Suprapubic skin (tissue), 4 donors: ENCODE data around the gene GPSM1. TPM values are rescaled to one million over a fixed set of nuclear protein-coding genes. Genes with fewer than 3 reads are reported as not detected.
A peak's percentile ranks its signal among the peaks of the same experiment; 100 is the strongest.

Source experiments
- DNase-seq, 2 donors: peaks; one replicate each; pipeline ENCODE4 v3.0.0-alpha.2; 2019; ENCODE audit warnings: low spot score in 2 of 2
- H3K27ac ChIP-seq: fragments of 200-600 bp; sonication (generic); one replicate; pipeline ENCODE4 v1.5.1; 2019
- H3K27me3 ChIP-seq: fragments of 200-600 bp; sonication (generic); one replicate; pipeline ENCODE4 v1.5.1; 2019
- H3K36me3 ChIP-seq: fragments of 200-600 bp; sonication (generic); one replicate; pipeline ENCODE4 v1.5.1; 2019
- H3K4me1 ChIP-seq: fragments of 200-600 bp; sonication (generic); one replicate; pipeline ENCODE4 v1.5.1; 2019
- H3K4me3 ChIP-seq: fragments of 200-600 bp; sonication (generic); one replicate; pipeline ENCODE4 v1.5.1; 2019; ENCODE audit warnings: mild to moderate bottlenecking
- H3K9me3 ChIP-seq: fragments of 200-600 bp; sonication (generic); one replicate; pipeline ENCODE4 v1.5.1; 2019
- EP300 ChIP-seq: sonication (generic); formaldehyde crosslinking; IDR thresholded peaks from one replicate; pipeline ENCODE4 v1.6.1; 2017; ENCODE audit warnings: antibody characterized with exemption
- POLR2A ChIP-seq, 2 donors: fragments of 450-650 bp; IDR thresholded peaks; one replicate each; pipeline ENCODE4 v1.6.1; 2017; ENCODE audit warnings: antibody characterized with exemption in 2 of 2, mild to moderate bottlenecking in 2 of 2, moderate library complexity in 2 of 2
- POLR2AphosphoS5 ChIP-seq, 3 donors: sonication (generic); formaldehyde crosslinking; IDR thresholded peaks; one replicate each; pipeline ENCODE4 v1.6.1; 2017; ENCODE audit warnings: antibody characterized with exemption in 3 of 3
- WGBS: methylation state at CpG from one replicate; pipeline ENCODE4 v1.1.5; 2018; 5-methylcytosine and 5-hydroxymethylcytosine counted together
- total RNA-seq, 4 donors: library from RNA; depleted of rRNA; stranded (reverse); fragments of >200 nt; gene quantifications; one replicate each; pipeline ENCODE4 v1.1.0, GENCODE V29; 2016
- TF ChIP-seq, protein P1 (sequence below), 2 donors: fragments of 200-600 bp in 1 of 2; fragments of 450-650 bp in 1 of 2; sonication (generic) in 1 of 2; IDR thresholded peaks; one replicate each; pipeline ENCODE4 v1.5.1; 2016 to 2019; ENCODE audit warnings: antibody characterized with exemption in 2 of 2, mild to moderate bottlenecking in 1 of 2, moderate library complexity in 1 of 2

Gene GPSM1
- total RNA-seq, 4 donors from 2014 or later: 11.5 to 14.6 (median 13.7) TPM

DNA sequence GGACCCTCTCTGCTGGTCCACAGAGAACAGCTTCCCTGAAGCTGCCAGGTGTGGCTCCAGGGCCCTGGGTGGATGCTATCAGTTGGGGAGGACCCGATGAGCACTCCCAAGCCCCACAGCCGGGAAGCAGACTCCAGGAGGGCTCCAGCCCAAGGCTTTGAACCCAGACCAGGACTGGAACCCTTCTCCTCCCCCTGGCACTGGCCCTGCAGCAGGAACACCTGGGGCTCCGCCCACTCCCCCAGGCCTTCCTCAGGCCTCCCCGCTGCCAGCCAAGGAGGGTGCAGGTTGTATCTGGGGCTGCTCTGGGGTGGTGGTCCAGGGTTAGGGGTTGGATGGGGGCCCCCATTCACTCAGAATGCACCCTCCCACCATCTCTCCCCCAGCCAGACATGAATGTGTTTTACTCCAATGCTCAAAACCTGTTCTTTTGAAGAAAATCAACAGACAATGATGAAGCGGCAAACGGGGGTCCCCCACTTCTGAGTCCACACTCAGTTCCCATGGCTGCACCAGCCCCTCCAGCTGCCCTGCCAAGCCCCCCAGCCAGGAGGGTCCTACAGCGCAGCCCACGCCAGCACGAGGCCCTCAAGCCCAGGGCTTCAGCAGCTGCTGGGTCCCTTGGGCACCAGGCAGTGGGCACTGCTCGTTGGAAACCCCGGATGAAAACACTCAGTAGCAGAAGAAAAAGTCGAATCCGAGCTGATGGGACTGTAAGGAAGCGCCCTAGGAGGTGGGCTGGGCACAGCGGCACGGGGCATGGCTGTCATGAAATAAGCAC is 46.6 kb upstream of the GPSM1 start:
- Histone ChIP-seq H3K4me1 (peaks cover 5% of the 10 kb centered on the region), H3K4me3 (no peak overlapping the region), H3K27ac (no peak overlapping the region), H3K27me3 (peaks cover 55% of the 10 kb centered on the region), H3K9me3 (no peaks in the 10 kb centered on the region), H3K36me3 (no peaks in the 10 kb centered on the region)
- 80% methylated on average over 12 of the region's 16 CpGs for WGBS
- TF ChIP-seq POLR2A (IDR thresholded peaks at IDR 0.05) (no peak), EP300 (no peak), POLR2AphosphoS5 (IDR thresholded peaks at IDR 0.05) (no peak)
- TF ChIP-seq, protein P1, sequence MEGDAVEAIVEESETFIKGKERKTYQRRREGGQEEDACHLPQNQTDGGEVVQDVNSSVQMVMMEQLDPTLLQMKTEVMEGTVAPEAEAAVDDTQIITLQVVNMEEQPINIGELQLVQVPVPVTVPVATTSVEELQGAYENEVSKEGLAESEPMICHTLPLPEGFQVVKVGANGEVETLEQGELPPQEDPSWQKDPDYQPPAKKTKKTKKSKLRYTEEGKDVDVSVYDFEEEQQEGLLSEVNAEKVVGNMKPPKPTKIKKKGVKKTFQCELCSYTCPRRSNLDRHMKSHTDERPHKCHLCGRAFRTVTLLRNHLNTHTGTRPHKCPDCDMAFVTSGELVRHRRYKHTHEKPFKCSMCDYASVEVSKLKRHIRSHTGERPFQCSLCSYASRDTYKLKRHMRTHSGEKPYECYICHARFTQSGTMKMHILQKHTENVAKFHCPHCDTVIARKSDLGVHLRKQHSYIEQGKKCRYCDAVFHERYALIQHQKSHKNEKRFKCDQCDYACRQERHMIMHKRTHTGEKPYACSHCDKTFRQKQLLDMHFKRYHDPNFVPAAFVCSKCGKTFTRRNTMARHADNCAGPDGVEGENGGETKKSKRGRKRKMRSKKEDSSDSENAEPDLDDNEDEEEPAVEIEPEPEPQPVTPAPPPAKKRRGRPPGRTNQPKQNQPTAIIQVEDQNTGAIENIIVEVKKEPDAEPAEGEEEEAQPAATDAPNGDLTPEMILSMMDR (IDR thresholded peaks at IDR 0.05): no peak
- no peak for DNase-seq

DNA sequence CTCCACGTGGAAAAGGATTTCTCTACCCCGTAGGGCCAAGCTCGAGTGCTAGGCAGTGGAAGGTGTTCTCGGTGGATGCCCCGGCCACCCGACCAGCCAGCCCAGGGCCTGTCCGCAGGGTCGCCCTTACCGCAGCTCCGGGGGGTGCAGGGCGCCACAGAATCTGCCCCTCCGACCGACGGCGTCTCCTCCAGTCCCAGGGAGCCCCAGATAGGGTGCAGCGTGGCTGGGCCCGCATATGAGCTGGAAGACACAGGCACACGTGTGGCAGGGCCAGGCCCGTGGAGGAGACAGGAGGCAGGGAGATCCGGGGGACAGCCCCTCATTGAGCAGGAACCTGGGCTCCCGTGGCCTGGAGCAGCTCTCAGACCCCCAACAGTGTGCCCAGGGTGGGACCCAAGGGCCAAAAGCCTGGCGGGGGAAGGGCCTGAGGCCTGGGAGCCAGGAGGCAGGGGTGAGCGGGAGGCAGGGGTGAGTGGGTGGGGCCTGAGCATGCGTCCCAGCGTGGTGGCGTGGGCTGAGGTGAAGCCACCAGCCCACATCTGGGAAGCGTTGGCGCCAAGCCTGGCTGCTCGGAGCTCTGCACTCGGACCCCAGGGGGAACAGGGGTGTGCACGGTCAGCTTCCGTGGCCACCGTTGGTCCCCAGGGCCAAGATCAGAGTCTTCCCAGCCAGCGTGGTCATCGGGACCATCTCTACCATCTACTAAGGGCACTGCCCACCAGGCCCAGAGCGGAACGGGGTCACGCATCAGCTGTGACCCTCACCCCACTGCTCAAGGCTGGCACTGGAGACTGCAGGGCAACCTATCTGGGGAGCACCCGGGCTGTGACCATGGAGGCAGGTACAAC is 45.7 kb upstream of the GPSM1 start:
- no peak overlapping the region for H3K4me3 ChIP-seq
- no peak for DNase-seq
- peaks cover 55% of the 10 kb centered on the region for H3K27me3 ChIP-seq

DNA sequence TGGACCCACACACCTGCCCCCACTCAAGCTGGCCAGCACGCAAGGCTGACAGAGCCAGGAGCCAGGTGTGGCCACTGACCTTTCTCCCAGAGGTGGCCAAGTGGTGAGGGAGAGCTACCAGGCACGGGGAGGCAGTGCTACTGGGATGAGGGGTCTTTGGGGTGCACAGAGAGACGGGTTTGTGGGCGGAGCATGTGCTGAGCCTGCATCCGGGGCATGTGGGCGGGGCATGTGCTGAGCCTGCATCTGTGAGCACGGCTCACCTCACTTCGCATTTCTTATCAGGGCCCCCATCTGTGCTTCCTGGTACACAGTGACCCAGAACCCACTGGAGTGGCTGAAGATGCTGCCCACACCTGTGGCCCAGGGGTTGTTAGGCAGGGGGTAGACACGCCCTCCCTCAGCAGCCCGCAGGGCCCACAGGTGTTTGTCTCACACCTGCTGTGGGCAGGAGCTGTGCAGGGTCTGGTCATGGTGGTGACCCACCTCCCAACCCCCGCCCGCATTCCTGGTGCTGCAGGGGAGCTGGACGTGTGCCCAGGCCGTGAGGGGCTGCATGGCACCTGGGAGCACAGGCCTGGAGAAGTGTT is 45.0 kb upstream of the GPSM1 start:
- TF ChIP-seq POLR2AphosphoS5 (IDR thresholded peaks at IDR 0.05): no peak
- TF ChIP-seq, protein P1 (IDR thresholded peaks at IDR 0.05): no peak
- H3K27ac ChIP-seq: no peak overlapping the region
- H3K4me1 ChIP-seq: peaks cover 5% of the 10 kb centered on the region
- no peaks in the 10 kb centered on the region for H3K9me3 ChIP-seq
- DNase-seq: no peak
- H3K36me3 ChIP-seq: no peaks in the 10 kb centered on the region
- H3K27me3 ChIP-seq: peaks cover 55% of the 10 kb centered on the region
- no CpG with 5 or more reads among the region's 14 CpGs for WGBS
- no peak overlapping the region for H3K4me3 ChIP-seq

More for the DNA sequence above, 45.7 kb upstream of the GPSM1 start:
- WGBS: 90% methylated on average over 31 of the region's 39 CpGs
- no peak overlapping the region for H3K27ac ChIP-seq
- no peaks in the 10 kb centered on the region for H3K9me3 ChIP-seq
- TF ChIP-seq, protein P1 (IDR thresholded peaks at IDR 0.05): no peak
- no peak for TF ChIP-seq POLR2AphosphoS5 (IDR thresholded peaks at IDR 0.05)
- TF ChIP-seq POLR2A (IDR thresholded peaks at IDR 0.05): no peak
- no peak for TF ChIP-seq EP300
- peaks cover 5% of the 10 kb centered on the region for H3K4me1 ChIP-seq
- no peaks in the 10 kb centered on the region for H3K36me3 ChIP-seq

DNA sequence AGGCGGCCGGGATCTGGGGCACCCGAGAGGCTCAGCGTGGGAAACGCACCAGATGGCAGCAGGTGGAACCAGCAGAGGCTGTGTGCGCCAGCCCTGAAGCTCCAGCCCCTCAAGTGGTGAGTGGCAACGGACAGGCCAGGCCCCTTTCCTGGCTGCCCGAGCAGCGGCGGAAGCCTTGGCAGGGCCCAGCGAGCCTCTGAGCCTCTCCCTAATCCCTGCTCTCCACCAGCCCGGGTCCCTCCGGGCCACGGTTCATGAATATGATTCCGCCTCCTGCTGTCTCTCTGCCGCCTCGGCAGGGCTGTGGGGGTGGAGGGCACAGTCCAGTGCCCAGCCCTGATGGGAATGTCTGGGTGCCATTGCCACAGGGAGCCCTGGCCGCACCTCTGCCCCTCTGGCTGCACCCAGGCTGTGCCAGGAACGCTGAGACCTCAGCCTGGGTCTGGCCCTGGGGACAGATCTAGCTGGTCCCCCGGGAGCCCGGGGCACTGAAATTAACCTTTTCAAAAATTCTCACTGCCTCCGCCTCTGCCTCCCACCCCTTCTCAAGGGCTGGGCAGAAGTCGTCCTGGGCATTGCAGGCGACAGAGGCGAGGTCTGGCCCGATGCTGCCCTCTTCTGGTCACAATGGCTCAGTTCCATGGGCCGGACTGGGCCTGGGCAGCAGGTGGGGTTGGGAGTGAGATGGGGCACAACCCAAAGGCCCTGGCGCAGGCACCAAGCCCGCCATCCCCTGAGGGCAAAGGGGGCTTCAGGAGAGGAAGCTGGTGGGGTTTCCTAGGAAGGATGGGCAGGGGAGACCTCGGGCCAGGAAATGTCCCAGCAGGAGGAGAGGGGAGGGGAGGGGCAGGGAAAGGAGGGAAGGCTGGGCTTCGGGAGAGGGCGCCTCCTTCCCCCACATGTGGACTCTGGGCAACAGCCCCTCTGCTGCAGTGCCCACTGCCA is 43.8 kb upstream of the GPSM1 start:
- DNase-seq: no peak
- Histone ChIP-seq H3K36me3 (no peaks in the 10 kb centered on the region), H3K4me1 (peaks cover 5% of the 10 kb centered on the region), H3K9me3 (no peaks in the 10 kb centered on the region), H3K4me3 (peak overlapping the region; percentile 26), H3K27ac (no peak overlapping the region), H3K27me3 (peaks cover 59% of the 10 kb centered on the region)
- 20% methylated on average over 16 of the region's 32 CpGs for WGBS
- TF ChIP-seq, protein P1 (IDR thresholded peaks at IDR 0.05): peak; percentile 58 to 81
- TF ChIP-seq POLR2AphosphoS5 (IDR thresholded peaks at IDR 0.05) (no peak), POLR2A (IDR thresholded peaks at IDR 0.05) (no peak), EP300 (no peak)
